Testis (tissue), 3 donors: ENCODE measurements around the gene KIF21B. TPM values are rescaled to one million over a fixed set of nuclear protein-coding genes. Genes with fewer than 3 reads are reported as not detected.

Experiments used
- DNase-seq: peaks from one replicate; pipeline ENCODE4 v3.0.0-alpha.2; 2019
- H3K27ac ChIP-seq, 2 donors: fragments of 200-600 bp; sonication (generic); one replicate each; pipeline ENCODE4 v1.5.1; 2019
- H3K27me3 ChIP-seq: fragments of 200-600 bp; sonication (generic); one replicate; pipeline ENCODE4 v1.5.1; 2019
- H3K36me3 ChIP-seq: fragments of 200-600 bp; sonication (generic); one replicate; pipeline ENCODE4 v1.5.1; 2017; ENCODE audit warnings: low read depth; ENCODE audit errors: missing control alignments
- H3K4me1 ChIP-seq: fragments of 200-600 bp; sonication (generic); one replicate; pipeline ENCODE4 v1.5.1; 2019
- H3K4me3 ChIP-seq, 2 donors: fragments of 200-600 bp; sonication (generic); one replicate each; pipeline ENCODE4 v1.5.1; 2017 to 2019
- H3K9me3 ChIP-seq: fragments of 200-600 bp; sonication (generic); one replicate; pipeline ENCODE4 v1.5.1; 2017
- POLR2A ChIP-seq: fragments of 450-650 bp; IDR thresholded peaks from one replicate; pipeline ENCODE4 v1.6.1; 2017; ENCODE audit warnings: antibody characterized with exemption, mild to moderate bottlenecking, moderate library complexity
- WGBS, 2 donors: methylation state at CpG; one replicate each; pipeline ENCODE4 v1.1.5; 2018; 5-methylcytosine and 5-hydroxymethylcytosine counted together
- intact Hi-C: fragments of 100-400 bp; cut with DNase I; formaldehyde crosslinking; loops from one replicate; pipeline ENCODE4 v1.15.1; 2023; ENCODE audit warnings: low total_unique reads
- polyA plus RNA-seq: library from polyadenylated mRNA; stranded (reverse); fragments of 350-450 nt; fragmentation: Illumina TruSeq; extraction: RNeasy Lipid Tissue Mini Kit (QIAGEN cat#74804); gene quantifications from one replicate; pipeline ENCODE4 v1.2.3, GENCODE V29; 2014; ENCODE audit warnings: low read depth, low replicate concordance; ENCODE audit not compliant: insufficient read depth
- total RNA-seq, 2 donors: library from RNA; depleted of rRNA; stranded (reverse); fragments of >200 nt; gene quantifications; one replicate each; pipeline ENCODE4 v1.2.3, GENCODE V29; 2016
- TF ChIP-seq, protein P1 (sequence below), 3 experiments: fragments of 450-650 bp in 2 of 3; fragments of 200-600 bp in 1 of 3; sonication (generic) in 1 of 3; IDR thresholded peaks; one replicate each; pipeline ENCODE4 v1.5.1; 2016 to 2019; ENCODE audit warnings: antibody characterized with exemption in 3 of 3, mild to moderate bottlenecking in 2 of 3, moderate library complexity in 1 of 3

Gene KIF21B
- total and polyA plus RNA-seq, 3 donors from 2014 or later, result 23.3 to 32.7 (median 32.3) TPM

DNA sequence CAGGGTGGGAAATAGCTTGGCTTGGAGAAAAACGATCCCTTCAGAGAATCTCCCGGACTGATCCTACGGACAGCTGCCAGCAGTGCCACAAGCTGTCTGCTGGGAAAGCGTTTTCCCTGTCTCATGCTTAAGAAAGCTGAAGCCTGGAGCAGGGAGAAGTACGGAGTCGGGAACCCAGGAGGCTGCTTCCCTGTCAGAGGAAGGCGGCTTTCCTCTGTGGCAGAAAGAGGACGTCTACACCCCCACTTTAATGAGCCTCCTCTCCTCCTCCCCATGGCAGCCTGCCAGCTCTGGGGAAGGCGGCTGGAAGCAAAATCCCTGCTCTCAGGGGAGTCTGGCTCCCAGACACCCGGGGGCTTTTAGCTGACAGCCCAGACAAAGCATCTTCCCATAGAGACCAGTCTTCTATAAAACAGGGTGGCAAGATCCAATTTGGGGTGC lies 7.3 kb downstream of the KIF21B start:
- DNase-seq, result no peak
- WGBS, 2 donors, result 32 to 50% methylated on average over 7 to 10 of the region's 10 CpGs
- H3K36me3 ChIP-seq, result no peaks in the 10 kb centered on the region
- no peaks in the 10 kb centered on the region for H3K9me3 ChIP-seq
- no peak overlapping the region for H3K27ac ChIP-seq
- no peaks in the 10 kb centered on the region for H3K27me3 ChIP-seq
- intact Hi-C loops, result no loop called here
- no peak overlapping the region for H3K4me3 ChIP-seq
- TF ChIP-seq, protein P1, sequence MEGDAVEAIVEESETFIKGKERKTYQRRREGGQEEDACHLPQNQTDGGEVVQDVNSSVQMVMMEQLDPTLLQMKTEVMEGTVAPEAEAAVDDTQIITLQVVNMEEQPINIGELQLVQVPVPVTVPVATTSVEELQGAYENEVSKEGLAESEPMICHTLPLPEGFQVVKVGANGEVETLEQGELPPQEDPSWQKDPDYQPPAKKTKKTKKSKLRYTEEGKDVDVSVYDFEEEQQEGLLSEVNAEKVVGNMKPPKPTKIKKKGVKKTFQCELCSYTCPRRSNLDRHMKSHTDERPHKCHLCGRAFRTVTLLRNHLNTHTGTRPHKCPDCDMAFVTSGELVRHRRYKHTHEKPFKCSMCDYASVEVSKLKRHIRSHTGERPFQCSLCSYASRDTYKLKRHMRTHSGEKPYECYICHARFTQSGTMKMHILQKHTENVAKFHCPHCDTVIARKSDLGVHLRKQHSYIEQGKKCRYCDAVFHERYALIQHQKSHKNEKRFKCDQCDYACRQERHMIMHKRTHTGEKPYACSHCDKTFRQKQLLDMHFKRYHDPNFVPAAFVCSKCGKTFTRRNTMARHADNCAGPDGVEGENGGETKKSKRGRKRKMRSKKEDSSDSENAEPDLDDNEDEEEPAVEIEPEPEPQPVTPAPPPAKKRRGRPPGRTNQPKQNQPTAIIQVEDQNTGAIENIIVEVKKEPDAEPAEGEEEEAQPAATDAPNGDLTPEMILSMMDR (IDR thresholded peaks at IDR 0.05), result no peak
- no peak for TF ChIP-seq POLR2A
- peaks cover 26% of the 10 kb centered on the region for H3K4me1 ChIP-seq

DNA sequence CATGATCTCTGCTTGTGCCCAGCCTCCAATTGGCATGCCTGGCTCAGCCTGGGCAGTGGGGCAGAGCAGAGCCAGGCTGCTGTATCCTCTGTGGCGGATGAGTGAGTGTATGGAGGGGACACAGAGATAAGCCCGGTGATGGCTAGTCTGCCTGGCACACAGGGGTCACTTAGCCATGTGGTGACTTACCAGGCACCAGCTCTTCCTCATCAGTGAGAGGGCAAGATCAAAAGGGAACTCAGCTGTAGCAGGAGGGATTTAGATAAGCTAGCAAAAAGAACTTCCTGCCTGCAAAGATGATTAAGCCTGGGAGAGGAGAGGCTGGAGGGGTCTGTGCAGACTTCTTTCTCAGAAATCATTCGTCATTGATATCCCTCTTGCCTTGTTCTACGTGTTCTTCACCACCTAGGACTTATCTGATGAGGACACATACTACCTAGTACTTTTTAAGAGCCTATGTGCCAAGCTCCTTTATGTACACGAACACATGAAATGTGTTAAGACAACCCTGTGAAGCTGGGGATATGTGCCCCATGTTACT lies 7.9 kb downstream of the KIF21B start:
- Histone ChIP-seq H3K4me3 (no peak overlapping the region), H3K36me3 (no peaks in the 10 kb centered on the region), H3K27me3 (no peaks in the 10 kb centered on the region), H3K4me1 (peaks cover 26% of the 10 kb centered on the region), H3K27ac (no peak overlapping the region), H3K9me3 (no peaks in the 10 kb centered on the region)
- intact Hi-C loops, result no loop called here
- DNase-seq, result no peak
- TF ChIP-seq POLR2A, result no peak
- TF ChIP-seq, protein P1 (IDR thresholded peaks at IDR 0.05), result no peak
- WGBS, 2 donors, result 70 to 75% methylated on average over 5 of the region's 5 CpGs

DNA sequence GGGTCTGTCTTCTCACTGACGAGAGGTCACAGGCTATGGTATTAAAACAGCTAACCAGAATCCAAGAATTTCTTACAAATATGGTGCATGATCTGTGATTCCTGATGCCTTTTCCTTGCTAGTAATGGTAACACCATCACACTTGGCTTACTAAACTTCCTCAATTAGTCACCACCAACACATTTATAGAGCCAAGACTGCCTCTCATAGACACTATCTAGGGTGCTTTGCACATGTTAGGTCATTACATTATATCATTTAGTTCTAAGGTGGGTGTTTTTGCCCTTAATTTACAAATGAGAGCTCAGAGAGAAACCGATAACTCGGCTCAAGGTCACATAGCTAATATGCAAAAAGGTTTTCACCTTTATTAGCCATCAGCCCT lies 8.7 kb downstream of the KIF21B start:
- Histone ChIP-seq H3K27me3 (no peaks in the 10 kb centered on the region), H3K27ac (no peak overlapping the region), H3K36me3 (no peaks in the 10 kb centered on the region), H3K9me3 (no peaks in the 10 kb centered on the region), H3K4me1 (peaks cover 26% of the 10 kb centered on the region), H3K4me3 (no peak overlapping the region)
- no peak for TF ChIP-seq POLR2A
- TF ChIP-seq, protein P1 (IDR thresholded peaks at IDR 0.05), result no peak
- 68 to 73% methylated on average over 3 of the region's 3 CpGs for WGBS, 2 donors
- no peak for DNase-seq
- intact Hi-C loops, result no loop called here

DNA sequence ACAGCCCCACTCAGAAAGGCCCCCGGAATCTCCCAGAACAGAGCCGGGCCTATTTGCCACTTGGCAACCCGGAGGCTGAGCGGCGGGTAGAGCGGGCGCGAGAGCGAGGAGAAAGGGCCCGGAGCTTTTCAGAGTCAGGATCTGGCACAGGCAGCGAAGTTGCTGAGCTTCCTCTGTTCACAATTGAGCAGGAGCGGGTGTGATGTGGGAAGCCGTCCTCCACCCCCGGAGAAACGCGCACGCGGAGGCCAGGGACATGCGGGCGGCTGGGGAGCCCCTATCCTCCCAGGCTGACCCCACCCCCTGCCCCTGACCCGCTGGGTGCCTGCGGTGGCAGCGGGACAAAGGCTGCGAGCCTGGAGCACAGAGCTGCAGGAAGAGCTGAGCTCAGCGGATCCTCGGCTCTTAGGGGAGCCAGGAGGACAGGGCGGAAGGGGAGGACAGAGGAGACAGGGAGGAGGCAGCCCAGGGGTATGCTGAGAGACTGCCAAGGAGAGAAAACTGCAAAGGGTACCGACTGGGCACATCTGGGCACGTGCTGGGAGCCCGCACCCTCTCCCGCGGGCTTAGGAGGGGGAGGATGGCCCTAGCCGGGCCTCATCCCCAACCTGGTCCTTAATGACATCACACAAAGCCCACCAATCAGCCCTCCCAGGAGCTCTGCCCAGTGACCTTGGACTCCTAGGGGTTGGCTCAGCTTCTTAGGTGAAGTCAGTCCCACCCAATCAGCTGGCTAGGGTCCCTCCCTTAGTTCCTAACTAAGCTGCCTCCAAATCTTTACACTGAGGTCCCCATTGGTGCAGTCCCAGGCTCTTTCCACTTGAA lies 9.3 kb downstream of the KIF21B start:
- no peak overlapping the region for H3K27ac ChIP-seq
- TF ChIP-seq, protein P1 (IDR thresholded peaks at IDR 0.05), result no peak
- no peak for TF ChIP-seq POLR2A
- intact Hi-C loops, result no loop called here

More for the DNA sequence above, 9.3 kb downstream of the KIF21B start:
- WGBS, 2 donors, result 29 to 32% methylated on average over 21 to 33 of the region's 33 CpGs
- Histone ChIP-seq H3K36me3 (no peaks in the 10 kb centered on the region), H3K4me1 (peaks cover 26% of the 10 kb centered on the region), H3K9me3 (no peaks in the 10 kb centered on the region), H3K27me3 (no peaks in the 10 kb centered on the region), H3K4me3 (peak overlapping the region in 1 of 2 donors; percentile 37)
- DNase-seq, result peak; percentile 51
